Activated CD8-positive, alpha-beta memory T cell treated with anti-CD3 and anti-CD28 coated beads, Interleukin-2, amount 10 ng/mL, durations not matched to agents 7 days and 5 days (primary cell): ENCODE results near the gene MRM3. TPM values are rescaled to one million over a fixed set of nuclear protein-coding genes. Genes with fewer than 3 reads are reported as not detected.
"Not testable (repeated sequence)": the region's sequence is repeated elsewhere in the genome, so short reads cannot be mapped to it uniquely, and the experiment has no call there.

Experiments used
- ATAC-seq: fragments of 150-1000 bp; cut with Tn5 transposase; one replicate; pipeline ENCODE4 v1.10.0; 2021; ENCODE audit warnings: moderate library complexity
- CTCF ChIA-PET: fragments of 350-600 bp; sonication (Branson Sonifier 250); formaldehyde crosslinking; loops from one replicate; lab custom pipeline; 2021; ENCODE audit warnings: antibody characterized with exemption; lab: Charles Lee
- DNase-seq: peaks from one replicate; pipeline ENCODE4 v3.0.0-alpha.2; 2020
- H3K27ac Mint-ChIP-seq: one replicate; pipeline ENCODE4 v1.8.0; 2021; ENCODE audit warnings: mild to moderate bottlenecking, mixed read lengths
- H3K27me3 Mint-ChIP-seq: one replicate; pipeline ENCODE4 v1.8.0; 2021; ENCODE audit warnings: mixed read lengths
- H3K36me3 Mint-ChIP-seq: one replicate; pipeline ENCODE4 v1.8.0; 2021; ENCODE audit warnings: mild to moderate bottlenecking, mixed read lengths
- H3K4me1 Mint-ChIP-seq: one replicate; pipeline ENCODE4 v1.8.0; 2021; ENCODE audit warnings: mixed read lengths
- H3K4me3 Mint-ChIP-seq: one replicate; pipeline ENCODE4 v1.8.0; 2021; ENCODE audit warnings: mild to moderate bottlenecking, moderate library complexity, mixed read lengths
- H3K9me3 Mint-ChIP-seq: one replicate; pipeline ENCODE4 v1.8.0; 2022; ENCODE audit warnings: low read depth, mixed read lengths
- total RNA-seq, 2 experiments: library from RNA; stranded (reverse); gene quantifications; one replicate each; pipeline ENCODE4 v1.2.3, GENCODE V29; 2021

Gene MRM3
- total RNA-seq, 2 experiments from 2014 or later, result 21.7 to 26.5 TPM

GRCh38 chr17:825216-825615 lies 43.1 kb downstream of the MRM3 start:
- Mint-ChIP-seq H3K4me3 (no peak overlapping the region), H3K36me3 (no peaks in the 10 kb centered on the region), H3K27ac (no peak overlapping the region), H3K27me3 (no peaks in the 10 kb centered on the region), H3K4me1 (no peaks in the 10 kb centered on the region), H3K9me3 (no peaks in the 10 kb centered on the region)
- ATAC-seq (no peak), DNase-seq (no peak)
- CTCF ChIA-PET, result no interaction called here

- CTCF ChIA-PET, result no interaction called here
- no peaks in the 10 kb centered on the region for H3K36me3 Mint-ChIP-seq
- ATAC-seq, result no peak
Observed at GRCh38 chr17:826778-827177, 44.6 kb downstream of the MRM3 start.

GRCh38 chr17:828761-829160 lies 46.6 kb downstream of the MRM3 start:
- no peaks in the 10 kb centered on the region for H3K9me3 Mint-ChIP-seq
- H3K27me3 Mint-ChIP-seq, result no peaks in the 10 kb centered on the region
- no peak overlapping the region for H3K4me3 Mint-ChIP-seq
- CTCF ChIA-PET, result no interaction called here
- DNase-seq, result no peak
- no peak overlapping the region for H3K27ac Mint-ChIP-seq
- H3K36me3 Mint-ChIP-seq, result no peaks in the 10 kb centered on the region
- ATAC-seq, result no peak
- H3K4me1 Mint-ChIP-seq, result no peaks in the 10 kb centered on the region

More at GRCh38 chr17:826778-827177, 44.6 kb downstream of the MRM3 start:
- Mint-ChIP-seq H3K4me1 (no peaks in the 10 kb centered on the region), H3K4me3 (no peak overlapping the region), H3K27me3 (no peaks in the 10 kb centered on the region), H3K27ac (no peak overlapping the region), H3K9me3 (no peaks in the 10 kb centered on the region)
- DNase-seq, result no peak

GRCh38 chr17:829614-830013 lies 47.5 kb downstream of the MRM3 start:
- H3K9me3 Mint-ChIP-seq, H3K27ac Mint-ChIP-seq, H3K27me3 Mint-ChIP-seq, CTCF ChIA-PET, DNase-seq, H3K36me3 Mint-ChIP-seq, ATAC-seq, H3K4me1 Mint-ChIP-seq, H3K4me3 Mint-ChIP-seq: not testable (repeated sequence)

GRCh38 chr17:830381-830780 lies 48.2 kb downstream of the MRM3 start:
- CTCF ChIA-PET, result interaction anchor here (0.6 kb wide), 1 partner anchor 66 kb away, joined by 3 read pairs; no protein-coding TSS in a partner anchor
- no peaks in the 10 kb centered on the region for H3K4me1 Mint-ChIP-seq
- no peaks in the 10 kb centered on the region for H3K9me3 Mint-ChIP-seq
- no peak for ATAC-seq
- no peak for DNase-seq
- no peaks in the 10 kb centered on the region for H3K36me3 Mint-ChIP-seq
- H3K27ac Mint-ChIP-seq, result no peak overlapping the region
- H3K4me3 Mint-ChIP-seq, result no peak overlapping the region
- H3K27me3 Mint-ChIP-seq, result no peaks in the 10 kb centered on the region

- no peak for DNase-seq
- H3K36me3 Mint-ChIP-seq, result no peaks in the 10 kb centered on the region
- CTCF ChIA-PET, result interaction anchor here (0.6 kb wide), 1 partner anchor 65 kb away, joined by 3 read pairs; no protein-coding TSS in a partner anchor
- H3K27me3 Mint-ChIP-seq, result no peaks in the 10 kb centered on the region
- no peaks in the 10 kb centered on the region for H3K9me3 Mint-ChIP-seq
- H3K4me1 Mint-ChIP-seq, result no peaks in the 10 kb centered on the region
- no peak for ATAC-seq
- H3K27ac Mint-ChIP-seq, result no peak overlapping the region
- no peak overlapping the region for H3K4me3 Mint-ChIP-seq
Observed at GRCh38 chr17:830950-831349, 48.8 kb downstream of the MRM3 start.

GRCh38 chr17:834136-834535 lies 52.0 kb downstream of the MRM3 start:
- DNase-seq (no peak), ATAC-seq (no peak)
- Mint-ChIP-seq H3K36me3 (no peaks in the 10 kb centered on the region), H3K9me3 (no peaks in the 10 kb centered on the region), H3K4me1 (no peaks in the 10 kb centered on the region), H3K27ac (no peak overlapping the region), H3K4me3 (no peak overlapping the region), H3K27me3 (no peaks in the 10 kb centered on the region)
- CTCF ChIA-PET, result no interaction called here

- CTCF ChIA-PET, result no interaction called here
Observed at GRCh38 chr17:835263-835662, 53.1 kb downstream of the MRM3 start.

GRCh38 chr17:835721-836120 lies 53.6 kb downstream of the MRM3 start:
- DNase-seq, ATAC-seq, H3K4me3 Mint-ChIP-seq, H3K27ac Mint-ChIP-seq, CTCF ChIA-PET, H3K9me3 Mint-ChIP-seq, H3K4me1 Mint-ChIP-seq, H3K27me3 Mint-ChIP-seq, H3K36me3 Mint-ChIP-seq: not testable (repeated sequence)

More at GRCh38 chr17:835263-835662, 53.1 kb downstream of the MRM3 start:
- H3K9me3 Mint-ChIP-seq, result no peaks in the 10 kb centered on the region
- no peaks in the 10 kb centered on the region for H3K36me3 Mint-ChIP-seq
- H3K4me1 Mint-ChIP-seq, result no peaks in the 10 kb centered on the region
- no peaks in the 10 kb centered on the region for H3K27me3 Mint-ChIP-seq
- DNase-seq (no peak), ATAC-seq (no peak)
- no peak overlapping the region for H3K4me3 Mint-ChIP-seq
- H3K27ac Mint-ChIP-seq, result no peak overlapping the region

- Mint-ChIP-seq H3K4me1 (no peaks in the 10 kb centered on the region), H3K9me3 (no peaks in the 10 kb centered on the region), H3K4me3 (no peak overlapping the region), H3K27ac (no peak overlapping the region), H3K27me3 (no peaks in the 10 kb centered on the region), H3K36me3 (no peaks in the 10 kb centered on the region)
- DNase-seq (no peak), ATAC-seq (no peak)
- CTCF ChIA-PET, result no interaction called here
Observed at GRCh38 chr17:836151-836550, 54.0 kb downstream of the MRM3 start.

- Mint-ChIP-seq H3K27ac (no peak overlapping the region), H3K4me1 (no peaks in the 10 kb centered on the region), H3K4me3 (no peak overlapping the region), H3K36me3 (no peaks in the 10 kb centered on the region), H3K27me3 (no peaks in the 10 kb centered on the region), H3K9me3 (no peaks in the 10 kb centered on the region)
- DNase-seq (no peak), ATAC-seq (no peak)
- CTCF ChIA-PET, result no interaction called here
Observed at GRCh38 chr17:838486-838885, 56.3 kb downstream of the MRM3 start.

GRCh38 chr17:841313-841712 lies 59.2 kb downstream of the MRM3 start:
- CTCF ChIA-PET, result no interaction called here
- DNase-seq, result no peak
- Mint-ChIP-seq H3K4me3 (no peak overlapping the region), H3K9me3 (no peaks in the 10 kb centered on the region), H3K36me3 (no peaks in the 10 kb centered on the region), H3K27ac (no peak overlapping the region), H3K4me1 (no peaks in the 10 kb centered on the region), H3K27me3 (peaks cover 9% of the 10 kb centered on the region)
- no peak for ATAC-seq
